GM19193 (cell line): Measurements from ENCODE around the gene UBA52.

Experiments
- POLR2A ChIP-seq: IDR thresholded peaks from 4 replicates; pipeline ENCODE4 v1.6.1; 2011; ENCODE audit not compliant: insufficient read depth, insufficient read length; ENCODE audit errors: extremely low read depth

UBA52 gene

DNA sequence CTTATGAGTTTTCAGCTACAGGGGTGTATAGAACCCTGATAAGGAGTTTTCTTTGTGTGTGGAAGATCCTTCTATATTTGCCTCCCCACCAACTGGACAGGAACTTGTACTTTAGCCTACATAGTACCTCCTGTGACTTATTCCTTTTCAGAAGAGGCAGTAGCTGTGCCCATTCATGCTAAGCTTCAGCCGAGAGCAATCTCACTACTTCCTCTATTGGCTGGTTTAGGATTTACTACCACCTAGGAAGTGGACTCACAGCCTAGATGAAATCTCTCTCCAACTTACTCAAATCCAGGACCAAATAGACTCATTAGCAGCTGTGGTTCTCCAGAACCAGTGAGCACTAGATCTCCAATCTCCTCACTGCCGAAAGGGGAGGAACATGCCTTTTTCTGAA is 14.6 kb downstream of the UBA52 start:
- no peak for TF ChIP-seq POLR2A

DNA sequence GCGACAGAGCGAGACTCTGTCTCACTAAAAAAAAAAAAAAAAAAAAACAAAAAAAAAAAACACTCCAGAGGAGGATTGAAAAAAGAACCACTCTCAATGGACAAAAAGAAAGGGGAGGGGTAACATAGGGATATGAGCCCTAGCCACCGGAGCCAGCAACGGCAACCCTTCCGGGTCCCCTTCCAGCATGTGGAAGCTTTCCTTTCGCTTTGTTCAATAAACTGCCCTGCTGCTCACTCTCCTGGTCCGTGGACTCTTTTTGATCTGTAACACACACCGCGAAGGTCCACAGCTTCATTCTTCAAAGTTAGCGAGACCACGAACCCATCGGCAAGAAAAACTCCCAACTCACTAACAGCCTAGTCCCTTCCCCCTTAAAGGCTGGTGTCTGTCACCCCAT is 15.9 kb downstream of the UBA52 start:
- no peak for TF ChIP-seq POLR2A

DNA sequence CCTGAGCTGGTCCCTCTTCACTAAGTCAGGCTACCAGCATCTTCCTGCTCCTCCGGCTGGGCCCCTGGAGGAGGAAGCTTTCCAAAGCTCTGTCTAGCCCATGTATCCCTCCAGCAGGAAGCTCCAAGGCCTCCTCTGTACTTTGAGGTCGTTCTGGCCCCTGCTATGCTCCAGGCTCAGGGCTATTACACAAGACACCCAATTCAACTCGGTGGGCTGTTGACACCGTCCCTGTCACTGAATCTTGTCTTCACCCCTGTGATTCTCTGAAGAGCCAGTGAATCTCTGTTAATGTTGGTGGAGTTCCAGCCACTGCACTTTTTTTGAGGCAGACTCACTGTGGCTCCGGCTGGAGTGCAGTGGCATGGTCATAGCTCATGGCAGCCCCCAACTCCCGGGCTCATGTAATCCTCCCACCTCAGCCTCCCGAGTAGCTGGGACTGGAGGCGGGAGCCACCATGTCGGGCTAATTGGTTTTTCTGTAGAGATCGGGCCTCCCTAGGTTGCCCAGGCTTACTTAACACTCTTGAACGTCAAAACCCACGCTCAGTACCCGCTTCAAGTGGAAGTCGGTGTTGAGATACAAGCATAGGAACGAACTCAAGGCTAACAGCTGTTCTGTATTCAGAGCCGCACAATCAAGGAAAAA is 16.4 kb downstream of the UBA52 start:
- TF ChIP-seq POLR2A: no peak

DNA sequence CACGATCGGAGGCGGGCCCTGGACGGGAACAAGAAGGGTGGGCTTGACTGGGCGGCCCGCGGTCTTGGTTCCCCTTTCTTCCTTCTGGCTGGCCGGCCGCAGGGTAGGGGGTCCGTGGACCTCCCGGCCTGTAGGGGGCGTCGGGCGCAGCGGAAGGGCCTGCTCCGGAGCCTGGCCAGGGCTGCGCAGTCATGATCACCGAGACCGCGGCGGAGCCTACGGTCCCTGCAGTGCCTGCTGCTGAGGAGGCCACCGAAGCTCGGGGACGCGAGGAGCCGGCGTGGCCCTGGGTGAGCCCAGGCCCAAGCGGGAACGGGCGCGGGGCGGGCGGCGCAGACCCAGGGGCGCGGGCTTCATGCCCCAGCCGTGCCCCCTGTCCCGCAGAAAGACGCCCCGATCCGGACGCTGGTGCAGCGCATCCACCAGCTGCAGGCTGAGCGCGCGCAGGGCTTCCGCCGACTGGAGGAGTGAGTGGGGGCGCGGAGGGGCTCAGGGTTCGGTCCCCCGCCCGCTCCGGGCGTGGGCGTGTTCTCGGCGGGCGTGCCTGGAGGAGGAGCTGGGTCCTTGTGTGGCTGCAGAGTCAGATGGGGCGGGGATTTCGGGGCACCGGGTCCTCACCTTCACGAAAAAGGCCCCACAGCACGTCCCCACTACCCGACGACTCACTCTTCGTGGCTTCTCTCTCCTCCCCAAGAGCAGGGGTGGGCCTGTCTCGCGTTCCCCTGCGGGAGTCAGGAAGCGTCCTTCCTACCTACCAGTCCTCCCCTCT is 17.1 kb downstream of the UBA52 start, which contains the start of gene REX1BD:
TSS of gene REX1BD (plus strand) at position 188 of the 769 bp plus-strand sequence. CDS start at position 192, 4 bp downstream.
- peak; percentile 83 for TF ChIP-seq POLR2A

DNA sequence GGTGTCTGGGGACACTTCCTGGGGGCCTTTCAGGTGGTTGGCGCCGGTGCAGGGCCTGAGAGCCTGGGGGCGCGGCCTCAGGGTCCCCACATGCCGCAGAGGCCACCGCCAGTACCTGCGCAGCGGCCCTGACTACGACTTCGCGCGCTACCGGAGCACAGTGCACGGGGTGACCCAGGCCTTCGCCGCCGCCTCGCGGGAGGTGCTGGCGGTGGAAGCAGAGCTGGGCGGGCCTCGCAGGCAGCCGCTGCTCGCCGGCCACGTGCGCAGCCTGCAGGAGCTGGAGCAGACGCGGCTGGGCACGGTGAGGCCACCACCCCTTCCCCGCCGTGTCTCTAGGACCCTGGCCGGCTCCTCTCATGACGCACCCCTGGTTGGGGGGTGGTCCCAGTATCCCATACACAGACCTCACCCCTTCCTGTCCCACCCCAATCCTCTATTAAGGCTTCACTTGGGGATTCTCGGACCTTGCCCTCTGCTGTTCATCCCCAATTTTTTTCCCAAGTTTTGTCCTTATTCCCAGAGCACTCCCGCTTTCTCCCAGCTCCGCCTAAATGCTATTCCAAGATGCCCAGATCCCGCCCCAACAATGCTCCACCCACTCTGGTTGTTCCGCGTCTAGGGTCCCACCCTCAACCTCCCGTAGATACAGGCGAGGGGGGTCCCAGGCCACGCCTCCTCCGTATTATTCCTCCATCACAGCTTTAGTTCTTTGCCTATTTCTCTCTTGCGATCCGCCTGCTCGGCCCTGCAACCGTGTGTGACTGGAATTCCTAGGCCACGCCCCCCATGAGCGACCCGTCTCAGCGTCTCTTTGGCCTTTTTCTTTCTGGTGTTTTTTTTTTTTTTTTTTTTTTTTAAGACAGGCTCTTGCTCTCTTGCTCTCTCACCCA is 18.0 kb downstream of the UBA52 start:
- no peak for TF ChIP-seq POLR2A

DNA sequence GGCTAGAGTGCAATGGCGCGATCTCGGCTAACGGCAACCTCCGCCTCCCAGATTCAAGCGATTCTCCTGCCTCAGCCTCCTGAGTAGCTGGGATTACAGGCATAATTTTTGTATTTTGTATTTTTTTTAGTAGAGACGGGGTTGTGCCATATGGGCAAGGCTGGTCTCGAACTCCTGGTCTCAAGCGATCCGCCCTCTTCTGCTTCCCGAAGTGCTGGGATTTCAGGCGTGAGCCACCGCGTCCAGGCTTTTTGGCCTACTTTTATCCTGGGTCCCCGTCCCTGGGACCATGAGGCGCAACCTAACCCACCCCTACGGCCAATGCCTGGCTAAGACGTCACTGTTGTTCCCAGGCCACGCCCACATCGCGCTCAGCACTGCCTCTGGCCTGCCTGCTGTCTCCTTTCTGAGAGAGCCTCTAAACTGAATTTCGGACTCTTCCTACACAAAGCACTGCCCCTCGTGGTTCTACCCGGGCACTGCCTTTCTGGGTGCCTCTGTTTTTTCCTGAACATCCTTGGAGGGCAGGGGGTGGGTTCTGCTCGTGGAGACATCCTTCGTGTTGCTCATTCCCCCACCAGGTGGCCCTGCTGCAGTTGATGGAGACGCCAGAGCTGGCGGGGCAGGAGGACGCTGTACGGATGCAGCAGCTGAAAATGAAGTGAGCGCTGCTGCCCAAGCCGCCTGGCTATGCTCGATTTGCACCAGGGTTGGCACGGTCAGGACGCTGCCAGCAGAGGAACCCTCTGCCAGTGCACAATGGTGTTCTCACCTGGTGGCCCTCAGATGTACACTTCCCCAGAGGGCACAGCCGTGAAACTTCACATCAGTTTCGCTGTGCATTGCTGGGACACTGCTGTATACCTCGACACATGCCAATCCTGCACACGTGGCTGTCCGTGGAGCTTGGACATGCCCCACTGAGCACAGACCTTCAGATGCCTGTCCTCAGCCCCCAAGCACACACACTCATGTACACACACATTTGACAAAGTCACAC is 18.9 kb downstream of the UBA52 start:
- TF ChIP-seq POLR2A: no peak

DNA sequence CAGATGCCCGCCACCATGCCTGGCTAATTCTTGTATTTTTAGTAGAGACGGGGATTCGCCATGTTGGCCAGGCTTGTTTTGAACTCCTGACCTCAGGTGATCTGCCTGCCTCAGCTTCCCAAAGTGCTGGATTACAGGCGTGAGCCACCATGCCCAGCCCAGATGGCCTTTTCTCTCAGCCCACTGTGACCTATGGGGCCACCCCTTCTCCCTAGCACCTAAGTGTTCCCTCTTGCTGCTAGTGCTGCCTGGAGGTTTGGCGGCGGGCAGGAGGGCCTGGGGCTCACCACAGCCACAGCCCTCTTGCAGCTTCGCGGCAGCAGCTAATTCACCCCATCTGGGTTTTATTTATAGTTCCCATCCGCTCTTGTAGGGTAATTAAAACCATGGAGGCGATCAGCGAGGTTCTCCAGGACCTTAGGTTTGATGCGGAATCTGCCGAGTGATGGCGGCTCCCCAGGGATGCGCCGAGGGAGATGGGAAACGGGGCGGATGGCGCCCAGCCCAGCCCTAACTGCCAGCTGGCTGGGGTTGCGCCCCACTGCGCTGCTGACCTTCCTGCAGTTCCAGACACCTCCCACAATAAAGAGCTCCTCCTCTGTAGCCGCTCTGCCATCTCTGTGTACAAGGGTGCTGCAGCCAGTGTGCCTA is 20.2 kb downstream of the UBA52 start:
- TF ChIP-seq POLR2A: no peak

DNA sequence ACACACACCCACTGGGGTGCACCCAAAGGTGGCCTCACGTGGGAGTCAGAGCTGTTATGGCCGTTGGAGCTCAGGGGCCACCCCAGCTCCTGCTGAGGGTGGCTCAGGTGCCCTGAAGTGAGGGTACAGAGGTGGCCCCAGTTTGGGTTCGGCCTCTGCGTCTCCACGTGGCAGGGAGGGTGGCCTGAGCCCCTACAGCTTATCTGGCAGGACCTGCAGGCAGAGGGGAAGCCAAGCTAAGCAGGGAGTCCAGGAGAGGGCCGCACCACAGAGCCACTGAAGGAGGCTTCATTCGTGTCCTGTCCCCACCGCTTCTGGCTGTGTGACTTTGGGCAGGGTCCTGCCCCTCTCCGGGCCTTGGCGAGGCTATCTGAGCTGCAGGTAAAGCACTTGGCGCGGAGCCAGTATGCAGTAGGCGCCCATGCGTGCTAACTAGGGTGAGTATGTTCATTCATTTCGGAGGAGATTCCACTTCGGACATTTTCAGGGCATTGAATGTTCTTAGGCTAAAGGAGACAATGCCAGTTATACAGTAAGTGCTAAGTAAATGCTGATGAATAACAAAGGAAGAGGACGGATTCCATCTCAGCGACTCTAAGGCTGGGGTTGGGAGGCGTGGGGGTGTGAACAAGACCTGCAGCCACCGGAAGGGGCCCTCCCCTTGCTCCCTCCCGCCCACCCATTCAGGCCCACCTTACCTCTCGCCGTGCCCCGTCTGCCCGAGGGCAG is 21.9 kb downstream of the UBA52 start:
- TF ChIP-seq POLR2A: no peak

DNA sequence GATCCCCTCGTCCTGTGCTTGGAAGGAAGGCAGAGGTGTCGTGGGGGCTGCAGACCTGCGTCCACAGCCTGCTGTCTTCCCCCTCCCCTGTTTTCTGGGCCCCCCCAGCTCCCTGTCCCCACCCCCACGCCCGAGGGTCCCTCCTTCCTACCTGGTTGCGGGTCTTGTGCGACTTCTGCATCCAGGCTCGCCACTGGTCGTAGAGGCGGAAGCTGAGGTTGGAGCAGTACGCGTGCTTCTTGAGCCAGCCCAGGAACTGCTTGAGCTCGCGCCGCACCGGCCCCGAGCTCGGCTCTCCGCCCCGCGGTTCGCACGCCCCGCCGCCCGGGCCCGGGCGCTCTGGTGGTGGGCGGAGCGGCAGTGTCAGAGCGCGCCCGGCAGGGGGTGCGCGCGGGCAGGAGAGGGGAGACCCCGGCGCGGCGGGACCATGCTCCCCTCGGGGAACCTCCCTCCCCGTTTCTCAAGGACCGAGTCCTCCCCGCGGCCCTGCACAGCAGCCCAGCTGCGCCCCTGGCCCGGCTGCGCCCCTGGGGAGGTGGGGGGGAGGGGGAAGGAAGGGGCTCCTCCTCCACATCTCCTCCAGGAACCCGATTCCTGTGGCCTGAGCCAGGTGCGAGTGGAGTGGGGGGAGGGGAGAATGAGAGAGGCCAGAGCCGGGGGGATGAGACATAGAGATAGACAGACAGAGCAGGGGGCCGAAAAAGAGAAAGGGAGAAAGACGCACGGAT is 22.6 kb downstream of the UBA52 start:
- TF ChIP-seq POLR2A: no peak

DNA sequence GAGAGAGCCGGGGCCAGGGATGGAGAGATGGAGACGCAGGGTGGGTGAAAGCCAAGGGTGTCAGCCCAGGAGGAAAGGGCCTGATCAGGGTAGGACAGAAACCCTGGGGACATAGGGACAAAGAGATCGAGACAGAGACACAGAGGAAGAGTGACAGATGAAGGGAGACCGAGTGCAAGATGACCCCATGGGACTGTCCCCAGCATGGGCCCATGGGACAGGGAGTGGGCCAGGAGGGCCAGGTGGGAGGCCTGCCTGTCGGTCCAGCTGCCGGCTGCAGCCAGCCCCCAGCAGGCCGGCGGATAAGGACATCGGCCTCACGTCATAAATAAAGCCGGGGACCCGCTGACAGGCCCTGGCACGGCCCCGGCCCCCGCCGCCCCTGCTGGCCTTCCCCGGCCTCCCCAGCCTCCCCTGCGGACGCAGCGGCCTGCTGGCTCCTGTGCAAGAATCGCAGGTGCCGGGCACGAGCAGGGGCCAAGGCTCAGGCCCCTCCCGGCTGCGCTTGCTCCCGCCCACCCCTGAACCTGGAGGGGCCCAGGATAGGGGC is 23.2 kb downstream of the UBA52 start:
- no peak for TF ChIP-seq POLR2A

DNA sequence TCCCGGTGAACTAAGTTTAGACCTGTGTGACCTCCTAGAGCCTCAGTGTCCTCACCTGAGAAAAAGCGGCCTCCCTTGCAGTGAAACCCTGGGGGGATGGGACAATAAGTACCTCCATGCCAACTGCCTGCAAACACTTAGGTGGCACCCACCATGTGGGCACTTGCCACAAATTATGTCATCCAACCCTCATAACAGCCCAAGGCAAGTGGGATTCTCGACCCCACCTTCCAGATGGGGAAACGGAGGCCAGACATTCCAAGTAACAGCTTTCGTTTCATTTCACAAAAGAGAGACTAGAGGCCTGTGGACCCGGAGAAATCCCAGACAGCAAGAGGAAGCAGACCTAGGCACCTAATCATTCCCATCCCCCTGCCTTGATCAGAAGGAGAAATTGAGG is 23.8 kb downstream of the UBA52 start:
- no peak for TF ChIP-seq POLR2A

DNA sequence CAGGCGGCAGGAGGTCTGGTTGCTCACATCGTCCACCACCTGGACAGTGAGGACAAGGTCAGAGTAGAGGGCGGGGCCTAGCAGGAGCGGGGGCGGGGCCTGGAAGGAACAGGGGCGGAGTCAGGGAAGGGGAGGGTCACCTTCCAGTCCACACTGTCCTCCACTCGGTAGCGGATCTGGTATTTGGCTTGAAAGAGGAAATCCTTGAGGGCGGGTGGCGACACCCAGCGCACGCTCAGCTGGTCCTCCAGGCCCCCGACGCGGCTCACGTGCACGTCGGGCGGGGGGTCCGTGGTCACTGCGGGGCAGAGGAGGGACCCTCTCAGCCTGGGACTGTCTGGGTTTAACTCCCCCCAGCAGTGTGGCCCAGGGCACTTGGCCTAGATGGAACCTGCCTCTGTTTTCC is 25.1 kb downstream of the UBA52 start:
- TF ChIP-seq POLR2A: no peak
